Colonic mucosa (tissue), 4 donors: Measurements from ENCODE around the gene PTPRA. TPM values are rescaled to one million over a fixed set of nuclear protein-coding genes. Genes with fewer than 3 reads are reported as not detected.
"Not testable (repeated sequence)": the region's sequence is repeated elsewhere in the genome, so short reads cannot be mapped to it uniquely, and the experiment has no call there.

ENCODE experiments used
- DNase-seq: peaks from one replicate; pipeline ENCODE4 v3.0.0-alpha.2; 2020
- H3K27ac ChIP-seq: fragments of 200-600 bp; one replicate; pipeline ENCODE4 v1.8.0; 2021
- H3K27me3 ChIP-seq: fragments of 200-600 bp; one replicate; pipeline ENCODE4 v1.8.0; 2021
- H3K36me3 ChIP-seq: fragments of 200-600 bp; one replicate; pipeline ENCODE4 v1.8.0; 2021
- H3K4me1 ChIP-seq: fragments of 200-600 bp; one replicate; pipeline ENCODE4 v1.8.0; 2021; ENCODE audit warnings: mild to moderate bottlenecking
- H3K4me3 ChIP-seq: fragments of 200-600 bp; one replicate; pipeline ENCODE4 v1.8.0; 2021
- H3K9ac ChIP-seq, 2 donors: one replicate each; pipeline ENCODE4 v1.7.0; 2013; ENCODE audit warnings: control low read depth in 2 of 2, low read depth in 2 of 2, low read length in 2 of 2
- H3K9me3 ChIP-seq: fragments of 200-600 bp; one replicate; pipeline ENCODE4 v1.8.0; 2021
- intact Hi-C: fragments of 100-400 bp; cut with DNase I; formaldehyde crosslinking; loops from one replicate; pipeline ENCODE4 v1.14.1; 2022
- total RNA-seq, 2 donors: library from RNA; stranded (reverse); fragmentation: NEBNext Ultra II Directional in 1 of 2; extraction: Animal tissue kit (Norgen Biotek cat#: 25700) in 1 of 2; gene quantifications; one replicate each; pipeline ENCODE4 v1.2.1, GENCODE V29; 2021
- TF ChIP-seq, protein P1 (sequence below): fragments of 200-600 bp; IDR thresholded peaks from one replicate; pipeline ENCODE4 v1.8.0; 2022; ENCODE audit warnings: antibody characterized with exemption, mild to moderate bottlenecking
- donor health status: healthy.
- donor health status: DM: no; HTN: no; CAD: no.
- donor health status: DM: no; HTN: no; CAD: no.

Gene PTPRA
- total RNA-seq, 2 donors from 2014 or later = 30.3 to 55.2 TPM

DNA sequence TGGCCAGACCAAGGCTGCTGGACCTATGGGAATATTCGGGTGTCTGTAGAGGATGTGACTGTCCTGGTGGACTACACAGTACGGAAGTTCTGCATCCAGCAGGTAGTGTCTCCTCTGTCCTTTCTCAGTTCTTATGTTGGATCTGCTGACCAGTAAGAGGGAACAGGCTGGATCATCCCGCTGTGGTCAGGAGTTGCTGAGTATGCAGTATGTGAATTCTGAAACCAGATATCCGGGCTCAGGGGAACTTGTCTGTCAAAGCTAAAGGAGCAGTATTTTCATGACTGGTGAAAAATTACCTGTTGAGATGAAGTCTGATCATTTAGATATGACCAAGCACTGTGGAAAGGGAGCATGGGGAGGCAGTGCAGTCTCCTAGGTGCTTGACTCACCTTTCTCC lies 148.0 kb downstream of the PTPRA start:
- Histone ChIP-seq H3K4me3 (no peak overlapping the region), H3K27me3 (no peaks in the 10 kb centered on the region), H3K36me3 (peaks cover 2% of the 10 kb centered on the region), H3K9me3 (no peaks in the 10 kb centered on the region), H3K4me1 (no peaks in the 10 kb centered on the region), H3K27ac (no peak overlapping the region), H3K9ac (no peak overlapping the region)
- intact Hi-C loops = no loop called here
- no peak for DNase-seq
- TF ChIP-seq, protein P1, sequence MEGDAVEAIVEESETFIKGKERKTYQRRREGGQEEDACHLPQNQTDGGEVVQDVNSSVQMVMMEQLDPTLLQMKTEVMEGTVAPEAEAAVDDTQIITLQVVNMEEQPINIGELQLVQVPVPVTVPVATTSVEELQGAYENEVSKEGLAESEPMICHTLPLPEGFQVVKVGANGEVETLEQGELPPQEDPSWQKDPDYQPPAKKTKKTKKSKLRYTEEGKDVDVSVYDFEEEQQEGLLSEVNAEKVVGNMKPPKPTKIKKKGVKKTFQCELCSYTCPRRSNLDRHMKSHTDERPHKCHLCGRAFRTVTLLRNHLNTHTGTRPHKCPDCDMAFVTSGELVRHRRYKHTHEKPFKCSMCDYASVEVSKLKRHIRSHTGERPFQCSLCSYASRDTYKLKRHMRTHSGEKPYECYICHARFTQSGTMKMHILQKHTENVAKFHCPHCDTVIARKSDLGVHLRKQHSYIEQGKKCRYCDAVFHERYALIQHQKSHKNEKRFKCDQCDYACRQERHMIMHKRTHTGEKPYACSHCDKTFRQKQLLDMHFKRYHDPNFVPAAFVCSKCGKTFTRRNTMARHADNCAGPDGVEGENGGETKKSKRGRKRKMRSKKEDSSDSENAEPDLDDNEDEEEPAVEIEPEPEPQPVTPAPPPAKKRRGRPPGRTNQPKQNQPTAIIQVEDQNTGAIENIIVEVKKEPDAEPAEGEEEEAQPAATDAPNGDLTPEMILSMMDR = no peak

DNA sequence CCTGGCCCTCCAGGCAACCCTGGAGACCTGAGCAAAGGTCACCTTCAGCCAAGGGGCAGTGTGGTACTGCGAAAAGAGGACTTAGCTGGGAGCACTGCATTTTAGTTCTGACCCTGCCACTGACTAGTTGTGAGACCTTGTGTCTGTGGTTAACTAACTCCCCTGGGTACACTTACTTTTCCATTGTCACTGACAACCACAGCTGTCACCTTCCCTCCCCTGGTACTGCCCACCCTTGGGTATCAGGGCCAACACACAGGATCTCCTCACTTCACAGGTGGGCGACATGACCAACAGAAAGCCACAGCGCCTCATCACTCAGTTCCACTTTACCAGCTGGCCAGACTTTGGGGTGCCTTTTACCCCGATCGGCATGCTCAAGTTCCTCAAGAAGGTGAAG lies 148.5 kb downstream of the PTPRA start:
- no peaks in the 10 kb centered on the region for H3K4me1 ChIP-seq
- peaks cover 6% of the 10 kb centered on the region for H3K36me3 ChIP-seq
- TF ChIP-seq, protein P1 = no peak
- H3K4me3 ChIP-seq = no peak overlapping the region
- DNase-seq = no peak
- no peak overlapping the region for H3K27ac ChIP-seq
- no peak overlapping the region for H3K9ac ChIP-seq
- intact Hi-C loops = no loop called here
- no peaks in the 10 kb centered on the region for H3K27me3 ChIP-seq
- no peaks in the 10 kb centered on the region for H3K9me3 ChIP-seq

DNA sequence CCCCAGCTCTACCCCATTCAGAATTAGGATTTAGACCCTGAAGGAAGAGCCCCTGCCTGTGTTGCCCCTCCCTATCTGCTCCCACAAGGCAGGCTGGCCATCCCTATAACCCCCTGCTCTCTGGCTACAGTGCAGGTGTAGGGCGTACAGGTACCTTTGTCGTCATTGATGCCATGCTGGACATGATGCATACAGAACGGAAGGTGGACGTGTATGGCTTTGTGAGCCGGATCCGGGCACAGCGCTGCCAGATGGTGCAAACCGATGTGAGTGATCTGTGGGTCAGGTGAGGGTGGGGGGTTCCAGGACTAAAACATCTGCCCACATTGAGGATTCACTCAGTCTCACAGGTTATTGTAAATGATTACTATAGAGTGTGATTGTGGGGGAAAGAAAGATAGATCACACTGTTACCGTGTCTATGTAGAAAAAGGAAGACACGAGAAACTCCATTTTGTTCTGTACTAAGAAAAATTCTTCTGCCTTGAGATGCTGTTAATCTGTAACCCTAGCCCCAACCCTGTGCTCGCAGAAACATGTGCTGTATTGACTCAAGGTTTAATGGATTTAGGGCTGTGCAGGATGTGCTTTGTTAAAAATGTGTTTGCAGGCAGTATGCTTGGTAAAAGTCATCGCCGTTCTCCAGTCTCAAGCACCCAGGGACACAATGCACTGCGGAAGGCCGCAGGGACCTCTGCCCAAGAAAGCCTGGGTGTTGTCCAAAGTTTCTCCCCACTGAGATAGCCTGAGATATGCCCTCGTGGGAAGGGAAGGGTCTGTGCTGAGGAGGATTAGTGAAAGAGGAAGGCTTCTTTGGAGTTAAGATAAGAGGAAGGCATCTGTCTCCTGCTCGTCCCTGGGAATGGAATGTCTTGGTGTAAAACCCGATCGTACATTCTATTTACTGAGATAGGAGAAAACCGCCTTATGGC lies 149.5 kb downstream of the PTPRA start:
- intact Hi-C loops, H3K27me3 ChIP-seq, H3K27ac ChIP-seq, H3K9me3 ChIP-seq, DNase-seq, H3K4me1 ChIP-seq, H3K4me3 ChIP-seq: not testable (repeated sequence)
- Histone ChIP-seq H3K9ac (peak overlapping the region in 1 of 2 donors; percentile 3), H3K36me3 (peaks cover 13% of the 10 kb centered on the region)

GRCh38 chr20:3027987-3028386 lies 154.7 kb downstream of the PTPRA start:
- Histone ChIP-seq H3K9ac (no peak overlapping the region), H3K4me1 (no peaks in the 10 kb centered on the region), H3K27ac (no peak overlapping the region), H3K9me3 (no peaks in the 10 kb centered on the region), H3K36me3 (peaks cover 13% of the 10 kb centered on the region), H3K4me3 (no peak overlapping the region), H3K27me3 (no peaks in the 10 kb centered on the region)
- intact Hi-C loops = no loop called here
- TF ChIP-seq, protein P1 = no peak
- no peak for DNase-seq

DNA sequence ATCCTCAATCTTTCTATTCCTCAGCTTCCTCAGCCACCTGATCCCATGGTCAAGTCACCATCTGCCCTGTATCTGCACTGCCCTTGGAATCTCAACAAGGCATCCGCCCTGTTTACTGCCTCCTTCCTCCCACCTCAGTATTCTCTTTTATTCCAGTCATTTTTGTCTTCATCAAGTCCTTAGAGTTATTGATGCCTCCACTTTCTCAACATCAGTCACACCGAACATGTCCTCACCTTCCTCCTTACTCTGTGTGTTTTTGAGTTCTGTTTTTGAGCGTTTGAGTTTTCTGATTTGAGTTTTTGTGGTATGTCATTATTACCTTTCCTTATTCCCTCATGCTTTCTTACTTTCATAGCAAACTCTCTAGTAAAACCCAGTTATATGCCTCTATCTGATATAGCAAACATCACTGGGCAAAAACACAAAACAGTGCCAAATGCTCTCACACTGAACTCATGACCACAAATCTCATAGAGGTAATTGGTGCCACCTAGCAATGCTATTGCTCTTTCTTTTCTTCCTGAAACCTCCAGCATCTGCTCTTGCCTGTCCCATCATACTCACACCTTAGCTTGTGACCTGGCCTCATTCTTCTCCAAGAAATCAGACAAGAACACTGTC lies 158.4 kb downstream of the PTPRA start:
- H3K9me3 ChIP-seq = no peaks in the 10 kb centered on the region
- H3K4me3 ChIP-seq = no peak overlapping the region
- no peak for DNase-seq
- H3K27ac ChIP-seq = no peak overlapping the region
- no peaks in the 10 kb centered on the region for H3K27me3 ChIP-seq
- H3K4me1 ChIP-seq = no peaks in the 10 kb centered on the region
- intact Hi-C loops = loop anchor here (10.0 kb wide), 1 partner anchor 1567 kb away; the partner anchor contains the start of gene NSFL1C
- TF ChIP-seq, protein P1 = no peak
- H3K36me3 ChIP-seq = peaks cover 19% of the 10 kb centered on the region
- no peak overlapping the region for H3K9ac ChIP-seq
